HPDE6-E6E7 (cell line): ENCODE data around the gene NEK6.

Experiments
- DNase-seq: peaks from one replicate; pipeline ENCODE4 v3.0.0; 2011; ENCODE audit warnings: missing footprints; ENCODE audit errors: extremely low spot score

Gene NEK6

GRCh38 chr9:124261736-124262648, 4.2 kb downstream of the NEK6 start:
- no peak for DNase-seq

GRCh38 chr9:124262649-124262972, 4.9 kb downstream of the NEK6 start:
- no peak for DNase-seq

- DNase-seq: no peak
Measured at GRCh38 chr9:124263213-124263612, 5.5 kb downstream of the NEK6 start.

- DNase-seq: no peak
Measured at GRCh38 chr9:124263800-124264426, 6.2 kb downstream of the NEK6 start.

- DNase-seq: no peak
Measured at GRCh38 chr9:124264823-124265233, 7.1 kb downstream of the NEK6 start.

- no peak for DNase-seq
Measured at GRCh38 chr9:124265551-124265950, 7.8 kb downstream of the NEK6 start.

GRCh38 chr9:124266139-124266825, 8.5 kb downstream of the NEK6 start:
- DNase-seq: no peak

GRCh38 chr9:124266826-124267201, 9.1 kb downstream of the NEK6 start:
- DNase-seq: no peak

- DNase-seq: peak; percentile 68
Measured at GRCh38 chr9:124267271-124267807, 9.6 kb downstream of the NEK6 start.

GRCh38 chr9:124268248-124268647, 10.5 kb downstream of the NEK6 start:
- DNase-seq: no peak

GRCh38 chr9:124268661-124269060, 10.9 kb downstream of the NEK6 start:
- no peak for DNase-seq

GRCh38 chr9:124269556-124269955, 11.8 kb downstream of the NEK6 start:
- DNase-seq: no peak

GRCh38 chr9:124270504-124271335, 13.0 kb downstream of the NEK6 start:
- no peak for DNase-seq

- DNase-seq: no peak
Measured at GRCh38 chr9:124271660-124272059, 13.9 kb downstream of the NEK6 start.

GRCh38 chr9:124272118-124272517, 14.4 kb downstream of the NEK6 start:
- DNase-seq: no peak

GRCh38 chr9:124272979-124273378, 15.2 kb downstream of the NEK6 start:
- no peak for DNase-seq

- DNase-seq: no peak
Measured at GRCh38 chr9:124273427-124274160, 15.8 kb downstream of the NEK6 start.

- DNase-seq: no peak
Measured at GRCh38 chr9:124274226-124274625, 16.5 kb downstream of the NEK6 start.

- DNase-seq: no peak
Measured at GRCh38 chr9:124274738-124275137, 17.0 kb downstream of the NEK6 start.

- no peak for DNase-seq
Measured at GRCh38 chr9:124277420-124277819, 19.7 kb downstream of the NEK6 start.

- no peak for DNase-seq
Measured at GRCh38 chr9:124278054-124278540, 20.3 kb downstream of the NEK6 start.
